GM19468 (cell line): ENCODE results near the gene TMEM108.

Experiments used
- ATAC-seq: cut with Tn5 transposase; IDR thresholded peaks from one replicate; pipeline ENCODE4 v1.9.1; 2021; ENCODE audit warnings: mild to moderate bottlenecking, moderate library complexity, moderate number of reproducible peaks; ENCODE audit not compliant: unreplicated experiment; ENCODE audit errors: extremely low read depth

TMEM108 gene

DNA sequence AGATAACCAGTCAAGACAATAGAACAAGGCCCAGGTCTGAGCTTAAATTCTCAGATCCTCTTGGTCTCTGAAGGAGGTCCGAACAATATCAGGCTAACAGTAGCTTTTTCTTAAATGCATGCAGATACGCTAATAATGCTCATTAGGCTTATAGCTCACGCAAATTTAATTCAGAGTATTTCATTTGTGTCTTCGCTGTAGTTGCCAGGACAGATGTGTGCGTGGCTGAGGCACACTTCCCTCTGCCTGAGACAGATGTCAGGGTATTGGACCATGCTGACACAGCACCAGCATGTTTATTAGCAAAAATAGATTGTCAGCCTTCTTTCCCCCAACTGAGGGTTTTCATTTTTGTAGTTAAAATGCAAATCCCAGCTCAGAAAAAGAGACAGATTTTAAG, 258.8 kb downstream of the TMEM108 start:
- ATAC-seq, result no peak

DNA sequence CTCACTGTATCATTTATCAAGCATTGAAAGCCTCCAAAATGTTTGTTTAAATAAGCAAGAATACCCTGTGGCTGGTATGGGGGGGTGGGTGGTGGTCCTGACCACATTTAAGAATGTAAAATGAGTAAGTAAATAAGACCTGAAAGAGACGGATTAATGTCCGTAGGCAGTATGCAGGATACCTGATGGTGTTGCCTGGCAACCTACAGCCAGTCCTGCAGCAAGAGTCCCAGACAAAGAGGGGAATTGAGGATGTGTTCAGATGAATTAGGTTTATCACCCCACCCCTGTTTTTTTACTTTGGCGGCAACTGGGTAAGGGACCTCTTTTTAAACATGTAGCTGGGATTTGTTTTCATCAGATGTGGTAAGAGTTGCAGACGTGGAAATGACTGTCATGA, 261.9 kb downstream of the TMEM108 start:
- no peak for ATAC-seq

DNA sequence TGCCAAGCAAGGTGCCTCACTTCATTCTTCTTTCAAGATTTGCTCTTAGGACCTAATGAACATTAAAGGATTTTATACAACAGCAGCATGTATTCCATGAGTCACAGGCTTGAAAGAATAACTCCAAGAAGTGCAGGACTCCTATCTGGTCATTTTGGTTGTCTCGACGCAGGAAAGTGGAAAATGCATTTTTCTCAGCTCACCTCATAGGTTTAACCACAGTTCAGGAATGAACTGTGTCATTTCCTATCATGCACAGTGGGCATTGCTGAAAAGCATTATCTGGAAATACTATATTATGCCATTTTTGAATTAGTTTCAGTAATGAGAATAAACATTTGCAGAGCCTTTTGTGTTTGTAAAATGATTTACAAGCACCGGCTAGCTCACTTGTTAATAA, 263.0 kb downstream of the TMEM108 start:
- no peak for ATAC-seq

DNA sequence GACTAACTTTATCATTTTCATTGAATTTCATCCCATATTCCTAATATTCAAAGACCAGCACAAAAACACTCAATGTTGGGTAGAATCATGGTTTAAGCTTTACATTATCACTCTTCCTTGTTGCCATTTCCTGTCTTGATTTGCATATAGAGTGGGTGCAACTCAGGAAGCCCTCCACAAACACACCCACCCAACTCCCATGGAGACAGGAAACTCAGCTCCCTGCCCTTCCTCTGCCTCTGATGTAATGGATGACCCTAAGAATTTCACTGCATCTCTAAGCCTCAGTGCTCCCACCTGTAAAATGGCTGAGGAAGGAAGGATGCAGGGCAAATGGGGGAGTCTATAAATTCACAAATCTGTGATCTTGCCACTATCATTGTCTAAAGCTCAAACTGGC, 263.5 kb downstream of the TMEM108 start:
- ATAC-seq, result no peak

DNA sequence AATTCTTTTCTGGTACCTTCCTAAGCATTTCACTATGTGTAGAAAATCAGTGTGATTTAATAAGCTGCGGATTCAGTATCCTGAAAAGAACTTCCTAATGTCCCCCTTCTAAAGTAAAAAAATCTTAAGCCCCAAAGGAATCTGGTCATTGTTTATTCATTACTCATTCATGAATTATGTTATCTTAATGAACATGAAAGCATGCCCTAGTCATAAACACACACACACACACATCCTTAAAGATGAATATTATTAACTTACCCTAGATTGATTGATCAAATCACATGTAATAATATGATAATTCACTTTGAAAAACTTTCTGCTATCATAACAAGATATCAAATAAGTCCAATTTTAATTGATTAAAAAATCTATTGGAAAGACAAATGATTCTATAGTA, 265.2 kb downstream of the TMEM108 start:
- no peak for ATAC-seq

DNA sequence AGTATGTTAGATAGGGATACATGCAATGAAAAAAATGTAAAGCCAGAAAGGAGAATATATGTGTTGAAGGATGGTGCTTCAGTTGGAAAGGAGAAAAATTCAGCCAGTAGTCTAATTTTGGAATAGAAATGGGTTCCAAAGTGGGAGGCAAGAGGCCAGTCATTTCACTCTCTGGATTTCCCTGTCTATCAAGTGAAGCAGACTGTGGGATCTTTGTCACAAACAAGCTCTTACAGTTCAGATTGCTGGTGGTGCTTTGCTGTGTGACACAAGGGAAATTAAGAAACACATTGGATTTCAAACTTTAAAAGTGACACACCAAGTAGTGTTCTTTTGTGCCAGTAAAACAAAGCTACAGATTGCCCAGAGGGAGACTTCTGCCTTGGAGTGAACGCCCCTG, 279.7 kb downstream of the TMEM108 start:
- no peak for ATAC-seq

DNA sequence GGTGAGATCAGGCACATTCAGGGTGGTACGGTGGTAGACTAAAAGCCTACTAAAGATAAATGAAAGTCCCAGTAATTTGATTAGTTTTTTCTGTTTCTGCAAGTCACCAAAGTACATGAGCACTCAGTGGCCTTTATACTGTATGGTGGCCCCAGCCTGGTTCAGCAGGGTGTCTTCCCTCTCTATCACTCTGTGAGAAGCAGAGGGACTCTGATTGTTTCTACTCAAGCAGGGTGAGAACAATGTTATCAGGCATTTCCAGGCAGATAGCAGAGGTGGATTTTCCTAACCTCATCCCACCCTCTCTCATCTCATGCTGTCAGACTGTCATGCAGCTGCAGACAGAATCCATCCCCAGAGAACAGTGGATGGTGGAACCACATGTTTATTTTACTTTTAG, 290.2 kb downstream of the TMEM108 start:
- ATAC-seq, result no peak

DNA sequence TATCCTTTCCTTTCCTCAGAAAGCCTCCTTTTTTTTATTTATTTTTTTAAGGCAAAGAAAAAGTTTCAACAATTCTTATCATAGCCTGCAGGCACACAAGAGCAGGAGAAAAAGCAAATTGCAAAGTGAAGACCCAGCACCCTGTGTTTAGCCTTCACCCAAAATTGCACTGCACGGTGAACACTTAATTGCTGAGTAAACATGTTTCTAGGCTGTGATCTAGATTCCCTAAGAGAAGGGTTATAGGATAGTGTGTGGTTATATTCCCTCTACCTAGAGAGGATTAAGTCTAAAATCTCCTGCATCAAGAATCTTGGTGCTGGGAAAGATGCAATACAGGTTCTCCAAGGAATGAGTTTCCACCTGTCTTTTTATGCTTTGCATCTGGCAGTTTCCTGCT, 291.4 kb downstream of the TMEM108 start:
- no peak for ATAC-seq

DNA sequence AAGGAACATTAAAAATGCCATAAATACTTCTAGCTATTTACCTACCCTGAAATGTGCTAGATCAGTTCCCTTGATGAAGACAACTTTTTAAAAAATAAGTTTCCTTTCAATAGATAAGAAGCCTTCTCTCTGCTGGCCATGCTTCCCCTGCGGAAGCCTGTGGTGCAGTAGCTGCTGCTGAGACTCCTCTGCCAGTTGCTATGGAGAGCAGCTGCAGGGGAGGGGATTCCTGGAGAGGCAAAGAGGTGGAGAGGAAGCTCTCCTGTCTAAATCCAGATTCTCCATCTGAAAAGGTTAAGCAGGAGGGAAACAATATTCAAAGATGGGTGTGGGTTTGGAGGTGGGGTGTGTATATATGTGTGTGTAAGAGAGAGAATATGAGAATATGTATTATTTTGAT, 291.9 kb downstream of the TMEM108 start:
- no peak for ATAC-seq

DNA sequence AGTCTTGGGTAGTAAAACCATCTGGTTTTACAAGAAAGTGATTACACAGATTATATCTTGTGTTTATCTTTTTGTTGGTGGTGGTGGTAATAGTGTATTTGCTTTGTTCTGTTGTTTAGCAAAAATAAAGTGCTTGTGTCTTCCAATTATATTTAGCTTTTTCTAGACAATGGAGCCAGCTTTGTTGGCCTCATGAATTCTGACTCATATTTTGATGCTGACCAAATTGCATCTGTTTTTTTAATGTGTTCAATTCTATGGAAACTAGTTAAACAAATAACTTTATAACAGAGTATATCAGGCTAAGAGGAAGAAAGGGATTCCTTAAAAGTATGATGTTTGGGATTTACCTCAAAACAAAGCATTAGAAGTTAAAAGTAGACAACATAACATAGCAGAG, 292.3 kb downstream of the TMEM108 start:
- ATAC-seq, result no peak

DNA sequence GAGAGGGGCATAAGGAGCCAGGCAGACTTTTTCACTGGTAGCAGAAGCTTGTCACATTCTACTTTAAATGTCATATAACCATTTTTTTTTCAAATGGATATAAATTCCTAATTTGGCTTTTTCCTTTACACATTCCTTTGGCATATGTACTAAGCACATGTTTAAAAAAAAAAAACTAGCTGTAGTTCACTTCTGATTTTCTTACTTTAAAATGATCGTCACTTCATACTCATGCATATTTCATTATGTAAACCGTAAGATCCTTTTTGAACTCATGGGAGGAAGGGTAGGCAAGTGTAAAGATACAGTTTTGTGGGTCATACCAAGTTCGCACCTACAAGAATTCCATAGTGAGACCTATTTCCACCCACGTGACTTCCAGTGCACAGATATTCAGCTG, 316.5 kb downstream of the TMEM108 start:
- ATAC-seq, result no peak

DNA sequence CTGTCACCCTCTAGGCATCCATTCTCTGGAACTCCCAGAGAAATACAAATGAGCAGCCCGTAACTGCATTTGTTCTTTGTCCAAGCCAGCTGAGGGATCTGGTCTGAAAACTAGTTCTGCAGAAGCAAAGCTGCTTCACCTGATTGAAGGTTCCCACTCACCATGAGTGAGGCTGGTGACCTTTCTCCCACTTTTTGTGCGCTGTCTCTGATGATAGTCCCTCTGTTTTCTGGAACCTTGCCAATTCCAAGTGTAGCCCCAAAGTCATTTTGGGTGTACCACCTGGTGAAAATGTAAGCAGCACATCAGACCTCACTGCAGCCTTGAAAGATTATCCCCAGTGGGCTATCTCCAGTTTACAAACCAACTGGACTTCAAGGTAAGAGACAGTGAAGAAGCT, 322.3 kb downstream of the TMEM108 start:
- no peak for ATAC-seq

DNA sequence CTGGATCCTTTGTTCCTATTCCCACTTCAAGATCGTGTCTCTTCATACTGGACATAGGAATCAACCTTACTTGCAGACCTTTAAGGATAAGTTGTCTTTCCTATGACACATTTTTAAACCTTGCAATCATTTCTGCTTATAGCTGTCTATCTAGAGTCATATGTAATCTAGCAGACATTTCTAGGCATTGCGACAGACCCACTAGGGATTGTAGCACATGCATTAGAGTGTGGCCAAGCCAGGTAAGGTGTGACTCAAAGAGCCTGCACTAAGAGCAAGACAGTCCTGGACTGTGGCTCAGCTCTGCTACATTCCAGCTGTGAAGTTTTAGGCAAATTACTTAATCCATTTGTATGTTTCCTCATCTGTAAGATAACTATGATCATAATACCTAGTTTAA, 322.8 kb downstream of the TMEM108 start:
- no peak for ATAC-seq

DNA sequence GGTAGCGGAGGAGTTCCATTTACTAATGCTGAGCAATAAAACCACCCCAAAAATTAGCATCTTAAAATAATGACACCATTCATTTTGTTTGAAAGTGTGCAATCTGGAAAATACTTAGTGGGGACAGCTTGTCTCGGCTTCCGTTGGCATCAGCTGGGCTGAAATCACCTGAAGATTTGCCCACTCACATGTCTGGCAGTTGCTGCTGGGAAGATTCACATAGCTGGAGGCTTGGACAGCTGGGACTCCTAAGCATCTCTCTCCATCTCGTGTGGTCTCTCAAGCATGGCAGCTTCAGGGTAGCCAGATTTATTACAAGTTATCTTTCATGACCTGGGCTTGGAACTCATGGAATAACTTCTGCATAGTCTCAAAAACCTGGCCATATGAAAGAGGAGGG, 323.2 kb downstream of the TMEM108 start:
- no peak for ATAC-seq

DNA sequence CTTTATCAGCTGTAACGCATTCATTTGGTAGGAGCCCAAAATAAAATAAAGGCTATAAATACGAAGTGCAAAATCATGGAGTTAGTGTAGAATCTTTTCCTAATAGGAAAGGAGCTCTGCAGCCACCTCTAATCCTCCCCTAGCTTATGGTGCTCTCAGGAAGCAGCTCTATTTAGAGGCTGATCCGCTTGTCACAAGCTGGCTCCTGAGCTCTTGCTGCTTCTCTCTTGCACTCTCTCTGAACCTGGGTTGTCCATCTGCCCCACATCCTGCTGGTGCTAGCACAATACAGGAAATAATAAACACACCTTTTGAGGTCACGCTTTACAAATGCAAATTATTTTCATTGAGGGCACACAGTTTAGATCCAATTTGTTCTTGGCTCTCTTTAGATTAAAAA, 324.3 kb downstream of the TMEM108 start:
- no peak for ATAC-seq

DNA sequence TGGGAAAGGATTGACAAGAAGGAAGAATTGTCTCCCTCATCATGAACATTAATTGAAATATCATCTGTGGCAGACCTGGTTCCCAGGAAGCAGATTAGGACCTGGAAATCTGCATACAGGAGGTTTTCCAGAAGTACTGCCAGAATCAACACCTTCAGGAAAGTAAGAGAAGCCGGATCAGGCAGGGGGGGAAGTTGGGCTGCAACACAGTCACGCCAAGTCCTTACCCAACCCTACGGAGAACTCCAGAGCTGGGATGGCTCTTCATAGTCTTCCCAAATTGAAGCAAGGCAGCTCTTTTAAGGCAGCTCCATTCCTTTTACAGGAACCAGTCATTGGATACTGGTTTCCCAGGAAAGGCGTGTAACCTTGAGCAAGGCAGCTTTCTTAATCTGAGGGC, 326.5 kb downstream of the TMEM108 start:
- ATAC-seq, result no peak

DNA sequence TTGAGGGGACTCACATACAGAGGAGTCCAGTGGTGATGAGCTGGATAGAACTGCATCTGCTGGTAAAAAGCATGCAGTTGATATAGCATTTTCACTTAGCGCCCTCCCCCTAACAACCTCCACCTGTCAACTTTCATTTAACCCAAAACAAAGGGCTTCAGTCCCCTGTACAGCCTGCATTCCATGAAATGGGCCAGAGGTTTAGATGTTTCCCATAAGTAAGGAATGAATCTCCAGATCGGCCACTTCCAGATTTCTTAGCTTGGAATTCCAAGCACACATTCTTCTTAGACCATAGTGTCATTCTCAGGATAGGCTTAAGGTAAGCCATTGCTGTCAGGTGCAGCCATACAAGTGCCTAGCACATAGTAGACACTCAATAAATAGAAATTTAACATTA, 328.7 kb downstream of the TMEM108 start:
- no peak for ATAC-seq

DNA sequence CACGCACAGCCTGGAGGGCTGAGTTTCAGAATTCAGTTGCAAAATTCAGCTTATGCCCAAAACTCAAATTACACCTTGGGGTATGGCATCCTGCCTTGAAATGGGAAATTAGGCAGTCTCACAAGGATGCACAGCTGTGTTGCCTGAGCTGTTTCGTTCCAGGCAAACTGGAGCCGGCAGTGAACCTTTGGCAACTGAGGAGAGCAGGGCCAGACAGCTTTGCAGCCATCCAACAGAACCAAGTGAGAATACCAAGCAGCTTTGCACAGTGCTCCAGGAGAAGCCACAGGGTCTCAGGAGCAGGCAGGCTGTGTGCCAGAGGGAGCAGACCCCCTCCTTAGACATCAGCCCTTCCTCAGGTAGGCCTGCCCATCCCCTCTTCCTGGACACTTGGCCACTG, 329.2 kb downstream of the TMEM108 start:
- no peak for ATAC-seq

DNA sequence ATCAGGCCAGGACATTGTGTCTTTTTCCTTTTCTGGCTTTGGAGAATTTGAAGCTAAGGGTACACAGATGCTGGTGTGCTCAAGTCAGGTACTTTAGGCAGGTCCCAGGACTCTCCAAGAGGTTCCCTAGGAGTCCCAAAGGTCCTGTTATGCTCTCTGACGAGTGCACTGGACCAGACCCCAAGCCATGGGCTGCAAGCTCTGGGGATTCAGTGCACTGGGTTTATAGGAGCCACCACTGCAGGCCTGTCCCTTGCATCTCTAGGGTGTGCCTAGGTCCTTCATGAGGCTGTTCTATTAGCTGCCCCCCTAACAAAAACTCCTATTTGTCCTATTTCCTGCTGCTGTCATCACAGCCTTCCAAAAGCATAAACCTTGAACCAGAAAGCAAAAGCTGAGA, 329.8 kb downstream of the TMEM108 start:
- no peak for ATAC-seq

DNA sequence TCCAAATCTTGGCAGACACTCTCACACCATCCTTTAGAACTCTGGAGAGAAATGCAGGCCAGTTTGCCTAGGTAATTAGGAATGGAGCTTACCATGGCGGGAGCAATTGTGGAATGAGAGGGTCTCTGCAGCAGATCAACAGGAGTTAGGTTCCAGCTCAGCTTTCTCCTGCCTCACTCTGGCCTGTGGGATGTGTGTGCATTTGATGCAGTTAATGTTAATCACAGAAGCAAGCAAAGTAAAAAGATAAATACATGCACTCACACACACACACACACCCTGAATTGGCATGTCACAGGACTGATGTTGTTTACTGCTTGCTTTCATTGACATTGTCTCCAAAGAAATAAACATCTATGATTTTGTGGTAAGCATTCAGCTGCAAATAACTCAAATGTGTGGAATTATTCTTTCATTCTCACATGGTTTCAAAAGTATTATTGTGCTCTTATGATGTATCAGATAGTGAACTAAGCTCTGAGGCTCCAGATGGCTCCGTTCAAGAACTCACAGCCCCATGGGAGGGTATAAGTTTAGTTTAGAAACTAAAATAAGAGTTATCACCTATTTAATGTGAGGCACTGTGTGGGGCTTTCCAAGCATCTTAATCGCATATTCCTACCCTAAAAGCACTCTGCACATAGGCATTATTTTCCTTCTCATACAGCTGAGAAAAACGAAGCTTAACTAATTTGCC, 330.3 kb downstream of the TMEM108 start:
- no peak for ATAC-seq

DNA sequence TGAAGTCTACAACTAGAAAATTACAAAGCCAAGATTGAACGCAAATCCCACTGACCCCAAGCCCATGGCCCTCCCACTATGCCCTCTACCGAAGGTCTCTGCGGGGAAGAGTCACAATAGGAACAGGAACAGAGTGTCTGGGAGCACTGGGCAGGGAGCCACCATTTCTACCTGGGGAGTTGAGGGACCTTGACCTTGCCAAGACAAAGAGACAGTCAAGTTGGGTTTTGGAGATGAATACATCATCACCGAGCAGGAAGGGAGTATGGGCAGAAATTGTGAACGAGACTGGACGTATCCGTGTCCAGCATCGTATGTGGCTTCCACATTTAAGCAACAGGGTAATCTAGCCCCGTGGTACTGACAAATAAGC, 330.9 kb downstream of the TMEM108 start:
- ATAC-seq, result no peak

DNA sequence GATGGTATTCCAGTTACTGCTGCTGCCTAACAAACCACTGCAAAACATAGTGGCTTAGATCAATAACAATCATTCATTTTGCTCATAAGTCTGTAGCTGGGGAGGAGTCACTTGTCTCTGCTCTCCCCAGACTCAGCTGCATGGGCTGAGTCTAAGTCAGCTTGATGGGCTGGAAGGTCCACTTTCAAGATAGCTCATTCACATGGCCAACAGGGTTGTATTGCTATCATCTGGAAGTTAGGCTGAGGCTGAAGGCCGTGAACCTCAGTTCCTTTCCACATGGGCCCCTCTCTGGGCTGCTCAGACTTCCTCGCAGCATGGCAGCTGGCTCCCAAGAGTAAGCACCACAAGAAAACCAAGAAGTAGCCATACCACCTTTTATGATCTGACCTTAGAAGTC, 333.0 kb downstream of the TMEM108 start:
- ATAC-seq, result no peak

DNA sequence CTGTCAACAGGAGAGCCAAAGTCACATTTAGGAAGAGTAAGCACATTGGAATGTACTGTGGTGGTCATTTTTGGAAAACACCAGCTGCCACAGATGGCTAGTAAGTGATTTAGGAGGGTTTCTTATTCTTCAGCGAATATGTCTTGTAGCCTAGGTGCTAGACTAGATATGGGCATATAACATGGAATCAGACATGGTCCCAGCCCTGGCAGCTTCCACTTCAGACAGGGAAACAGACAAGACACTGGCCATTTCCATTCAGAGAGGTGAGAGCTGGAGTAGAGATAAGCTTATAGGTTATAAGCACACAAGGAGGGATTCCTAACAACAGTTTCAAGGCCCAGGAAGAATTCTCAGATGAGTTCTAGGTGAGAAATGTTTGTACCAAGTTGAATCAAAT, 333.5 kb downstream of the TMEM108 start:
- no peak for ATAC-seq
